SK-N-DZ (cell line): ENCODE results near the gene MSRB1.
"Not testable (repeated sequence)": the region's sequence is repeated elsewhere in the genome, so short reads cannot be mapped to it uniquely, and the experiment has no call there.

Source experiments
- DNase-seq: peaks from one replicate; pipeline ENCODE4 v3.0.0-alpha.2; 2015; ENCODE audit warnings: low spot score

MSRB1 gene

GRCh38 chr16:1962161-1963153 lies 19.5 kb upstream of the MSRB1 start:
- not testable (repeated sequence) for DNase-seq

DNA sequence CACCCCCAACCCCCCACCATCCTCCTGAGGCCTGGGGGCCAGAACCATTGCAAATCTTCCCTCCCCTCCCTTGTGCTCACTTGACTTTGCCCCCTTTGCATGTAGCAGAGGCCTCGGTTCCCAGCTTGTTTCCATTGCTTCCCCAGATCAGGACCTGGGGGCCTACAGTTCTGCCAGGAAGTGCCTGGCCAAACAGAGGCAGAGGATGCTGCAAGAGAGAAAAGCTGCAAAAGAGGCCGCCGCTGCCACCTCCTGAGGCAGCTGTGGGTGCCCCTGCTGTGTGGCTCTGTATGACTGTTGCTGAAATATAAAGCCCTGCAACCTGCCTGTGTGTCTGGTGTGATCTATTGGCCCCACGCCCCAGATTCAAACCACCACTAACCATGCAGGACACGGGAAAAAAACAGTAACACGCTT lies 18.7 kb upstream of the MSRB1 start:
- no peak for DNase-seq

GRCh38 chr16:1960665-1961630 lies 17.9 kb upstream of the MSRB1 start:
- peak; percentile 77 for DNase-seq

DNA sequence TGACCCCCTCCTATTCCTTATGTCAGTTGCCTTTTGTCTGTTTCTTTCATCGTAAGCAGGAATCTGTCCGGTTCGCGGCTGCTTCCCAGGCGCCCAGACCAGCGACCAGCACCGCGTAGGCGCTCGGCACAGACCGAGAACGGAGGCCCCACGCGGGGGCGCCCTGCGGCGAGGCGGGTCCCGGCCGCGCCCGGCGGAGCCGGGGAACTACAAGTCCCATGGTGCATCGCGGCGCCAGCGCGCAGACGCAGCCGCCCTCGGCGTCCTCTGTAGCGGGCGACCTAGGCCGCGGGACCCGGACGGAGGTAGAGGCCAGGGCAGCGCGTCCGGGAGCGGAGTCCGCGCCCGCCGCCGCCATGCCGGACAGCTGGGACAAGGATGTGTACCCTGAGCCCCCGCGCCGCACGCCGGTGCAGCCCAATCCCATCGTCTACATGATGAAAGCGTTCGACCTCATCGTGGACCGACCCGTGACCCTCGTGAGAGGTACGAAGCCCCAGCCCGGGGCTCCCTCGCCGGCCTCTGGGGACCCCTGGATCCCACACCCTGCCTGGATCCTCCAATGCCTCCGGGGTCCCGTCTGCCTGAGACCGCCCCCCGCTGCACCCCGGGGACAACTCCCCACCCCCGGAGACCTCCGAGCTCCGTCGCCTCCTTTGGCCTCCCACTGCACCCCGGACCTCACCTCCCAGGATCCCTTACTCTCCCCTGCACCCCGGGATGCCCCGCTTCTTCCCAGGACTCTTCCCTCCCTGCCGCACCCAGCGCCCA lies 16.5 kb upstream of the MSRB1 start, which contains the start of gene NDUFB10:
NDUFB10 (plus strand) TSS at position 270 of the 771 bp plus-strand sequence; CDS start at position 357, 87 bp downstream.
- DNase-seq: peak; percentile 90

DNA sequence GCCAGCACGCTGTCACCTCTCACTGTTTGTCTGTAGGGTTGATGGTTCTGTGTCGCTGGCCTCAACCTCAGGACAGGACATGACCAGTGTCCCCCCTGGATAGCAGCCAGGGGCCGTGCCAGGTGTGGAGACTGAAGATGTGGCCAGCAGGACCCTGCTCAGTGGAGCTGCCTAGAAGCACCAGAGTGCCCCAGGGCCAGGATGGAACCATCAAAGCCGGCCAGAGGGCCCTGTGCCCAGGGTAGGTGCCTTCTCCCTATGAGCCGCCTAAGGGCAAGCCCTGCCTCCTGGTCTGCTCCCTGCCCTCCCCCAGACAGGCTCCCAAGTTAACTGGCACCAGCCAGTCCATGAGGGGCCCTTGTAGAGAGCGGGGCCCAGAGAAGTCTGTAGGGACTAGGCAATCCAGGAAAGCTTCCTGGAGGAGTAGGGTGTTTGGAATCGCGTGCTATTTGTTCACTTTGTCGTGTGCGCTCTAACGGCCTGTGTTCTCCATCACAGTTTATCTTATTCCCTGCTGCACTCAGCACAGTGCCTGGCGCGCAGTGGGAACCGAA lies 15.8 kb upstream of the MSRB1 start:
- DNase-seq: no peak

DNA sequence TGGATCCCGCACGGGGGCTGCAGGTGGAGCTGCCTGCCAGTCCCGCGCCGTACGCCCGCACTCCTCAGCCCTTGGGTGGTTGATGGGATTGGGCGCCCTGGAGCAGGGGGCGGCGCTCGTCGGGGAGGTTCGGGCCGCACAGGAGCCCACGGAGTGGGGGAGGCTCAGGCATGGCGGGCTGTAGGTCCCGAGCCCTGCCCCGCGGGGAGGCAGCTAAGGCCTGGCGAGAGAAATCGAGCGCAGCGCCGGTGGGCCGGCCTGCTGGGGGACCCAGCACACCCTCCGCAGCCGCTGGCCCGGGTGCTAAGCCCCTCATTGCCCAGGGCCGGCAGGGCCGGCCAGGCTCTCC lies 15.1 kb upstream of the MSRB1 start:
- not testable (repeated sequence) for DNase-seq

GRCh38 chr16:1957434-1958142 lies 14.6 kb upstream of the MSRB1 start:
- DNase-seq: not testable (repeated sequence)

- DNase-seq: no peak
Measured at GRCh38 chr16:1953734-1954133, 10.7 kb upstream of the MSRB1 start.

GRCh38 chr16:1950559-1950958 lies 7.6 kb upstream of the MSRB1 start:
- DNase-seq: no peak

DNA sequence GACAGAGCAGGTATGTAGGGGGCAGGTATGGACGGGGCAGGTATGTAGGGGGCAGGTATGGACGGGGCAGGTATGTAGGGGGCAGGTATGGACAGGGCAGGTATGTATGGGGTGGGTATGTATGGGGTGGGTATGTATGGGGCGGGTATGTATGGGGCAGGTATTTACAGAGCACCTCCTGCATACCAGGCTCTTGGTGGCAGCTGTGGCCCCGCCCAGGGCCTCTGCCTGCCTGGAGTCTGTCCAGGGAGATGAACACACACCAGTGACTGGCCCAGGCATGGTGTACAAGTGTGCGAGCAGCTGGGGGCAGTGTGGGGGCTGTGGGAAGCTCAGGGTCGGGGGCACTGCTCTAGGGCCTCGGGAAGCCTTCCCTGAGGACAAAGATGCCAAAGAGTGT lies 7.0 kb upstream of the MSRB1 start:
- no peak for DNase-seq

- DNase-seq: no peak
Measured at GRCh38 chr16:1949507-1949906, 6.5 kb upstream of the MSRB1 start.

DNA sequence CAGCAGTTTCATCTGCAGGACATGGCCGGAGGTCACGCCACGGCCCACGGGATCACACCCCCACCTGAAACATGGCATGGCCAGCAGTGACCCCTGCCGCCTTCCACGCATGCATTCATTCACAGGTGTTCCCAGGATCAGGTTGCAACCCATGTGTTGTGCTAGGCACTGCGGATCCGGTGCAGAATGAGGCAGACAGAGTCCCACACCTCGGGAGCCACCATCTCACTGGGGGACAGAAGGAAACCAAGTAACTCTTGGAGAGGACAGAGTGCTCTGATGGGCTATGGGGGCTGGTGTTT lies 4.3 kb upstream of the MSRB1 start:
- DNase-seq: no peak

- DNase-seq: no peak
Measured at GRCh38 chr16:1946495-1947368, 3.7 kb upstream of the MSRB1 start.

GRCh38 chr16:1945559-1946391 lies 2.8 kb upstream of the MSRB1 start:
- DNase-seq: no peak

GRCh38 chr16:1944612-1945199 lies 1.7 kb upstream of the MSRB1 start:
- DNase-seq: no peak

DNA sequence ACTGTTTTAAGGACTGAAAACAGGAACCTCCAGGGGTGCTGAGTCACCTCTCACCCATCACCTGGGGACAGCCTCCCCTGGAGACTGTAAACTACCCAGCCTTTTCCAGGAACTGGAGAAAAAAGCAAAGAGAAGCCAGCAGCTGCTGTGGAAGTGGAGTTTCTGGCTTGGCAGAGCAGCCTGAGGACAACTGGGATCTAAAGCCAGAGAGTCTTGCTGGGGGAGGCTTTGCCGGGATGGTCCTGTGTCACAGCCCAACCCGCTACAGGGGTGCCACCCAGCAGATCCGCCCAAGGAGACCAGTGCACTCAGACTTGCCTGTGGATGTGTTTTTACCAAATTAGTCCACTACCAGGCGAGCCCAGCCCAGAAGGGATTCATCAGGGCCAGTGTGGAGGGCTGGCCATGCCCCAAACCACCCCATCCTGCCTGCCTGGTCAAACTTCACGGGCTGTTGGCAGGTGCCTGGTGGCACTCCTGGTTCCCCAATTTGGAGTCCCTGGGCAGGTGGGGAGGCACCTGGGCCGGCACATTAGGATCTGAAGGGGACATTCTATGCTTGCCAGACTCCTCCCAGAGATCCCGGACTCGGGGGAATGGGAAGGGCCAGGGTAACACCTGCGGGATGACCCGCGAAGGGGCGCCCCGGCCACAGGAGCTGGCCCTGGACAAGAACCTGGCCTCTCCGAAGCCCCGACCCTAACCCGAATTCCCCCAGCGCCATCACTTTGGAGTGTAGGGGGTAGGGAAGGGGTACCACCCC lies 771 bp downstream of the MSRB1 start:
- DNase-seq: no peak
